ENCODE data around the gene SH2D3C.

The SH2D3C gene

GRCh38 chr9:127808347-127809001 is 30.0 kb upstream of the SH2D3C start:
- no peak for DNase-seq

- DNase-seq, result no peak
These were observed 28.4 kb upstream of the SH2D3C start for GRCh38 chr9:127806871-127807270.

GRCh38 chr9:127805620-127806019 is 27.2 kb upstream of the SH2D3C start:
- DNase-seq, result peak; percentile 30 to 65 (median 46)

- DNase-seq, result peak; percentile 65 to 84 (median 72)
These were observed 25.3 kb upstream of the SH2D3C start for GRCh38 chr9:127803507-127804352.

- peak; percentile 87 to 97 (median 91) for DNase-seq
These were observed 24.3 kb upstream of the SH2D3C start, which contains the start of gene FPGS for GRCh38 chr9:127802576-127803443. FPGS (plus strand) TSS chr9:127802882; CDS start chr9:127802925, 43 bp downstream.

- peak; percentile 89 to 97 (median 90) for DNase-seq
These were observed 23.6 kb upstream of the SH2D3C start for GRCh38 chr9:127801955-127802575.

- DNase-seq, result peak; percentile 16 to 56 (median 33)
These were observed 18.4 kb upstream of the SH2D3C start for GRCh38 chr9:127796852-127797370.

GRCh38 chr9:127796225-127796813 is 17.9 kb upstream of the SH2D3C start:
- DNase-seq, result no peak

GRCh38 chr9:127794001-127794791 is 15.7 kb upstream of the SH2D3C start:
- DNase-seq, result no peak

GRCh38 chr9:127793093-127793708 is 14.7 kb upstream of the SH2D3C start:
- DNase-seq, result no peak

- DNase-seq, result no peak
These were observed 14.1 kb upstream of the SH2D3C start for GRCh38 chr9:127792417-127793031.

- no peak for DNase-seq
These were observed 12.6 kb upstream of the SH2D3C start for GRCh38 chr9:127791085-127791484.

GRCh38 chr9:127790094-127790855 is 11.8 kb upstream of the SH2D3C start:
- no peak for DNase-seq

- DNase-seq, result no peak
These were observed 10.7 kb upstream of the SH2D3C start for GRCh38 chr9:127789179-127789578.

- DNase-seq, result no peak
These were observed 10.0 kb upstream of the SH2D3C start for GRCh38 chr9:127788337-127789011.

- peak; percentile 32 to 44 (median 37) for DNase-seq
These were observed 8.3 kb upstream of the SH2D3C start for GRCh38 chr9:127786773-127787104.

- DNase-seq, result peak; percentile 94 to 98 (median 97)
These were observed 7.7 kb upstream of the SH2D3C start, which contains the start of gene CDK9 for GRCh38 chr9:127785933-127786772. CDK9 (plus strand) TSS chr9:127786034; CDS start chr9:127786149, 115 bp downstream.

Data from suppressor macrophage treated with lipopolysaccharide for 1 hour (primary cell).